Thyroid gland (tissue), 4 donors: Measurements from ENCODE around the gene COTL1.

Experiments used
- CTCF ChIP-seq, 6 experiments: fragments of 200-600 bp in 3 of 6; fragments of 450-650 bp in 3 of 6; sonication (generic) in 3 of 6; IDR thresholded peaks; one replicate each; pipeline ENCODE4 v1.5.1; 2016 to 2019; ENCODE audit warnings: antibody characterized with exemption in 6 of 6, mild to moderate bottlenecking in 2 of 6, inconsistent platforms in 1 of 6, moderate library complexity in 1 of 6
- POLR2A ChIP-seq, 2 donors: fragments of 450-650 bp; IDR thresholded peaks; one replicate each; pipeline ENCODE4 v1.6.1; 2017; ENCODE audit warnings: antibody characterized with exemption in 2 of 2, mild to moderate bottlenecking in 2 of 2, moderate library complexity in 1 of 2

GRCh38 chr16:84631153-84631466, 13.2 kb upstream of the COTL1 start:
- TF ChIP-seq CTCF (IDR thresholded peaks at IDR 0.05) = no peak
- TF ChIP-seq POLR2A (IDR thresholded peaks at IDR 0.05) = no peak
